CD8-positive, alpha-beta memory T cell (primary cell): Measurements from ENCODE around the gene ARHGEF6. TPM values are rescaled to one million over a fixed set of nuclear protein-coding genes. Genes with fewer than 3 reads are reported as not detected.
"Not testable (repeated sequence)": the region's sequence is repeated elsewhere in the genome, so short reads cannot be mapped to it uniquely, and the experiment has no call there.

Source experiments
- CTCF ChIA-PET: fragments of 350-600 bp; sonication (Branson Sonifier 250); formaldehyde crosslinking; loops from one replicate; lab custom pipeline; 2021; ENCODE audit warnings: antibody characterized with exemption; lab: Charles Lee
- POLR2A ChIA-PET: fragments of 350-600 bp; sonication (Branson Sonifier 250); formaldehyde crosslinking; loops from one replicate; lab custom pipeline; 2021; ENCODE audit warnings: antibody characterized with exemption; lab: Charles Lee
- DNase-seq, 5 donors: peaks; one replicate each; pipeline versions ENCODE4 v3.0.0 to v3.0.0-alpha.2; 2020 to 2022; ENCODE audit warnings: mixed read lengths in 1 of 5
- H3K27ac ChIP-seq: one replicate; pipeline ENCODE4 v1.7.0; 2013; ENCODE audit warnings: low read depth, mild to moderate bottlenecking, low read length, moderate library complexity
- H3K27me3 ChIP-seq: 2 replicates; pipeline ENCODE4 v1.7.0; 2013; ENCODE audit warnings: low read length, mild to moderate bottlenecking; ENCODE audit not compliant: insufficient read depth, poor library complexity, severe bottlenecking
- H3K36me3 ChIP-seq: 2 replicates; pipeline ENCODE4 v1.7.0; 2013; ENCODE audit warnings: mild to moderate bottlenecking, low read length, moderate library complexity; ENCODE audit not compliant: insufficient read depth
- H3K4me1 ChIP-seq: 2 replicates; pipeline ENCODE4 v1.7.0; 2013; ENCODE audit warnings: mild to moderate bottlenecking, low read length, moderate library complexity; ENCODE audit not compliant: insufficient read depth
- H3K4me3 ChIP-seq: 2 replicates; pipeline ENCODE4 v1.7.0; 2013; ENCODE audit warnings: mild to moderate bottlenecking, low read length
- H3K9me3 ChIP-seq: 2 replicates; pipeline ENCODE4 v1.7.0; 2013; ENCODE audit warnings: mild to moderate bottlenecking, low read length
- H3K27ac Mint-ChIP-seq, 8 donors: one replicate each; pipeline ENCODE4 v1.8.0; 2020 to 2021; ENCODE audit warnings: mixed read lengths in 8 of 8, mild to moderate bottlenecking in 6 of 8, inconsistent platforms in 3 of 8, moderate library complexity in 3 of 8
- H3K27me3 Mint-ChIP-seq, 2 donors: one replicate each; pipeline ENCODE4 v1.8.0; 2020 to 2021; ENCODE audit warnings: mixed read lengths in 2 of 2, mild to moderate bottlenecking in 1 of 2, moderate library complexity in 1 of 2
- H3K36me3 Mint-ChIP-seq, 3 donors: one replicate each; pipeline ENCODE4 v1.8.0; 2020 to 2021; ENCODE audit warnings: mixed read lengths in 3 of 3, inconsistent platforms in 1 of 3, mild to moderate bottlenecking in 1 of 3
- H3K4me1 Mint-ChIP-seq, 3 donors: one replicate each; pipeline ENCODE4 v1.8.0; 2020 to 2021; ENCODE audit warnings: mixed read lengths in 3 of 3, inconsistent platforms in 1 of 3, mild to moderate bottlenecking in 1 of 3
- H3K4me3 Mint-ChIP-seq, 7 donors: one replicate each; pipeline ENCODE4 v1.8.0; 2020 to 2021; ENCODE audit warnings: mixed read lengths in 7 of 7, mild to moderate bottlenecking in 6 of 7, moderate library complexity in 4 of 7, inconsistent platforms in 2 of 7
- H3K9me3 Mint-ChIP-seq, 5 donors: one replicate each; pipeline ENCODE4 v1.8.0; 2020 to 2022; ENCODE audit warnings: mixed read lengths in 5 of 5, mild to moderate bottlenecking in 3 of 5, moderate library complexity in 2 of 5, inconsistent platforms in 1 of 5
- polyA plus RNA-seq: library from polyadenylated mRNA; unstranded; fragments of 300-500 nt; fragmentation: Illumina TruSeq; gene quantifications from one replicate; pipeline ENCODE4 v1.2.3, GENCODE V29; 2021
- total RNA-seq, 2 experiments: library from RNA; stranded (reverse); gene quantifications; one replicate each; pipeline ENCODE4 v1.2.3, GENCODE V29; 2021

The ARHGEF6 gene
- total and polyA plus RNA-seq, 3 experiments from 2014 or later = 25.6 to 60.7 (median 27.0) TPM

- Mint-ChIP-seq H3K4me3 (peak overlapping the region; percentile 90 to 94 (median 92)), H3K27me3 (peaks cover 0 to 1% of the 10 kb centered on the region in 2 donors), H3K36me3 (peaks cover 0 to 12% (median 0%) of the 10 kb centered on the region in 3 donors), H3K27ac (peak overlapping the region; percentile 87 to 97 (median 92)), H3K4me1 (peaks cover 38 to 69% (median 61%) of the 10 kb centered on the region in 3 donors), H3K9me3 (no peaks in the 10 kb centered on the region)
- Histone ChIP-seq H3K4me3 (peak overlapping the region; percentile 77), H3K27me3 (no peaks in the 10 kb centered on the region), H3K9me3 (no peaks in the 10 kb centered on the region), H3K27ac (no peak overlapping the region), H3K36me3 (no peaks in the 10 kb centered on the region), H3K4me1 (peaks cover 36% of the 10 kb centered on the region)
- POLR2A ChIA-PET = interaction anchor here (0.8 kb wide), 1 partner anchor 98 kb away, joined by 4 read pairs; no protein-coding TSS in a partner anchor
- DNase-seq = no peak
- CTCF ChIA-PET = no interaction called here
Observed at GRCh38 chrX:136781180-136781797, 557 bp upstream of the ARHGEF6 start.

- no peaks in the 10 kb centered on the region for H3K36me3 ChIP-seq
- H3K4me1 Mint-ChIP-seq = peaks cover 47 to 80% (median 72%) of the 10 kb centered on the region in 3 donors
- H3K36me3 Mint-ChIP-seq = peaks cover 0 to 14% (median 0%) of the 10 kb centered on the region in 3 donors
- peaks cover 36% of the 10 kb centered on the region for H3K4me1 ChIP-seq
- H3K4me3 Mint-ChIP-seq = peak overlapping the region; percentile 90 to 94 (median 92)
- no peaks in the 10 kb centered on the region for H3K9me3 Mint-ChIP-seq
- no peaks in the 10 kb centered on the region for H3K9me3 ChIP-seq
- peak overlapping the region; percentile 74 to 97 (median 92) for H3K27ac Mint-ChIP-seq
- ChIA-PET CTCF (interaction anchor here (1.0 to 1.7 kb wide), 2 partner anchors 12 to 100 kb away, joined by 3 to 7 read pairs; partner anchors contain the start of gene RBMX), POLR2A (interaction anchor here (0.8 to 1.6 kb wide), 3 partner anchors 99 to 105 kb away, joined by 4 to 9 read pairs (median 4); partner anchors contain the start of gene RBMX)
- H3K27me3 ChIP-seq = no peaks in the 10 kb centered on the region
- peaks cover 0 to 1% of the 10 kb centered on the region in 2 donors for H3K27me3 Mint-ChIP-seq
- no peak for DNase-seq
- peak overlapping the region; percentile 77 for H3K4me3 ChIP-seq
- peak overlapping the region; percentile 48 for H3K27ac ChIP-seq
Observed at GRCh38 chrX:136780241-136780640, 491 bp downstream of the ARHGEF6 start.

- Mint-ChIP-seq H3K9me3 (no peaks in the 10 kb centered on the region), H3K4me3 (peak overlapping the region; percentile 90 to 94 (median 92)), H3K27ac (peak overlapping the region; percentile 74 to 97 (median 92)), H3K36me3 (peaks cover 0 to 14% (median 0%) of the 10 kb centered on the region in 3 donors), H3K4me1 (peaks cover 52 to 85% (median 78%) of the 10 kb centered on the region in 3 donors), H3K27me3 (peaks cover 0 to 1% of the 10 kb centered on the region in 2 donors)
- peak overlapping the region; percentile 77 for H3K4me3 ChIP-seq
- H3K27me3 ChIP-seq = no peaks in the 10 kb centered on the region
- peak overlapping the region; percentile 48 for H3K27ac ChIP-seq
- no peaks in the 10 kb centered on the region for H3K9me3 ChIP-seq
- H3K36me3 ChIP-seq = no peaks in the 10 kb centered on the region
- DNase-seq = peak in 2 of 5 donors; percentile 34 to 45
- ChIA-PET POLR2A (interaction anchor here (0.6 to 2.2 kb wide), 4 partner anchors 11 to 101 kb away, joined by 3 to 9 read pairs (median 6); partner anchors contain the start of gene RBMX), CTCF (interaction anchor here (1.0 to 1.7 kb wide), 2 partner anchors 11 to 101 kb away, joined by 3 to 7 read pairs; partner anchors contain the start of gene RBMX)
- peaks cover 34% of the 10 kb centered on the region for H3K4me1 ChIP-seq
Observed at GRCh38 chrX:136779346-136779781, 1.4 kb downstream of the ARHGEF6 start.

GRCh38 chrX:136778916-136779315 is 1.8 kb downstream of the ARHGEF6 start:
- Mint-ChIP-seq H3K27me3 (peaks cover 0 to 1% of the 10 kb centered on the region in 2 donors), H3K9me3 (no peaks in the 10 kb centered on the region), H3K4me1 (peaks cover 47 to 80% (median 74%) of the 10 kb centered on the region in 3 donors), H3K27ac (peak overlapping the region; percentile 74 to 97 (median 92)), H3K36me3 (peaks cover 0 to 14% (median 0%) of the 10 kb centered on the region in 3 donors), H3K4me3 (peak overlapping the region; percentile 90 to 94 (median 92))
- peak overlapping the region; percentile 48 for H3K27ac ChIP-seq
- H3K27me3 ChIP-seq = no peaks in the 10 kb centered on the region
- peaks cover 30% of the 10 kb centered on the region for H3K4me1 ChIP-seq
- H3K36me3 ChIP-seq = no peaks in the 10 kb centered on the region
- DNase-seq = no peak
- CTCF ChIA-PET = interaction anchor here (1.0 to 1.7 kb wide), 2 partner anchors 11 to 102 kb away, joined by 3 to 7 read pairs; partner anchors contain the start of gene RBMX
- POLR2A ChIA-PET = interaction anchor here (1.1 to 2.2 kb wide), 3 partner anchors 11 to 102 kb away, joined by 6 to 9 read pairs (median 7); partner anchors contain the start of gene RBMX
- no peaks in the 10 kb centered on the region for H3K9me3 ChIP-seq
- peak overlapping the region; percentile 77 for H3K4me3 ChIP-seq

- Histone ChIP-seq H3K36me3 (no peaks in the 10 kb centered on the region), H3K4me3 (peak overlapping the region; percentile 77), H3K27me3 (no peaks in the 10 kb centered on the region), H3K4me1 (peaks cover 27% of the 10 kb centered on the region), H3K27ac (no peak overlapping the region), H3K9me3 (no peaks in the 10 kb centered on the region)
- Mint-ChIP-seq H3K36me3 (peaks cover 0 to 20% (median 3%) of the 10 kb centered on the region in 3 donors), H3K4me3 (peak overlapping the region; percentile 65 to 94 (median 92)), H3K9me3 (no peaks in the 10 kb centered on the region), H3K4me1 (peaks cover 50 to 79% (median 75%) of the 10 kb centered on the region in 3 donors), H3K27me3 (peaks cover 0 to 1% of the 10 kb centered on the region in 2 donors), H3K27ac (peak overlapping the region; percentile 79 to 97 (median 92))
- POLR2A ChIA-PET = interaction anchor here (0.7 to 2.2 kb wide), 2 partner anchors 10 to 103 kb away, joined by 3 to 7 read pairs; partner anchors contain the start of gene RBMX
- DNase-seq = no peak
- CTCF ChIA-PET = no interaction called here
Observed at GRCh38 chrX:136778020-136778419, 2.7 kb downstream of the ARHGEF6 start.

GRCh38 chrX:136773648-136774047 is 7.1 kb downstream of the ARHGEF6 start:
- Mint-ChIP-seq H3K4me3 (no peak overlapping the region), H3K4me1 (peaks cover 52 to 78% (median 67%) of the 10 kb centered on the region in 3 donors), H3K27me3 (peaks cover 0 to 7% of the 10 kb centered on the region in 2 donors), H3K36me3 (peaks cover 0 to 21% (median 3%) of the 10 kb centered on the region in 3 donors), H3K27ac (no peak overlapping the region), H3K9me3 (no peaks in the 10 kb centered on the region)
- peaks cover 36% of the 10 kb centered on the region for H3K4me1 ChIP-seq
- CTCF ChIA-PET = no interaction called here
- no peaks in the 10 kb centered on the region for H3K27me3 ChIP-seq
- DNase-seq = no peak
- no peak overlapping the region for H3K27ac ChIP-seq
- no peak overlapping the region for H3K4me3 ChIP-seq
- no peaks in the 10 kb centered on the region for H3K9me3 ChIP-seq
- POLR2A ChIA-PET = no interaction called here
- H3K36me3 ChIP-seq = no peaks in the 10 kb centered on the region

- H3K9me3 ChIP-seq, H3K27ac ChIP-seq, H3K36me3 ChIP-seq, DNase-seq, H3K27me3 Mint-ChIP-seq, H3K9me3 Mint-ChIP-seq, H3K4me3 Mint-ChIP-seq, H3K27me3 ChIP-seq, H3K4me3 ChIP-seq, POLR2A ChIA-PET: not testable (repeated sequence)
- H3K4me1 ChIP-seq = peaks cover 35% of the 10 kb centered on the region
- CTCF ChIA-PET = interaction anchor here (1.1 kb wide), 1 partner anchor 19 kb away, joined by 3 read pairs; no protein-coding TSS in a partner anchor
- Mint-ChIP-seq H3K36me3 (peaks cover 0 to 18% (median 3%) of the 10 kb centered on the region in 3 donors), H3K4me1 (peaks cover 52 to 70% (median 61%) of the 10 kb centered on the region in 3 donors), H3K27ac (peak overlapping the region in 1 of 8 donors; percentile 12)
Observed at GRCh38 chrX:136771869-136772268, 8.9 kb downstream of the ARHGEF6 start.
